Measurements from ENCODE around the gene PIP4K2C. TPM values are rescaled to one million over a fixed set of nuclear protein-coding genes. Genes with fewer than 3 reads are reported as not detected.

The PIP4K2C gene
- total RNA-seq, 2 donors from 2014 or later: 25.9 to 35.7 TPM

DNA sequence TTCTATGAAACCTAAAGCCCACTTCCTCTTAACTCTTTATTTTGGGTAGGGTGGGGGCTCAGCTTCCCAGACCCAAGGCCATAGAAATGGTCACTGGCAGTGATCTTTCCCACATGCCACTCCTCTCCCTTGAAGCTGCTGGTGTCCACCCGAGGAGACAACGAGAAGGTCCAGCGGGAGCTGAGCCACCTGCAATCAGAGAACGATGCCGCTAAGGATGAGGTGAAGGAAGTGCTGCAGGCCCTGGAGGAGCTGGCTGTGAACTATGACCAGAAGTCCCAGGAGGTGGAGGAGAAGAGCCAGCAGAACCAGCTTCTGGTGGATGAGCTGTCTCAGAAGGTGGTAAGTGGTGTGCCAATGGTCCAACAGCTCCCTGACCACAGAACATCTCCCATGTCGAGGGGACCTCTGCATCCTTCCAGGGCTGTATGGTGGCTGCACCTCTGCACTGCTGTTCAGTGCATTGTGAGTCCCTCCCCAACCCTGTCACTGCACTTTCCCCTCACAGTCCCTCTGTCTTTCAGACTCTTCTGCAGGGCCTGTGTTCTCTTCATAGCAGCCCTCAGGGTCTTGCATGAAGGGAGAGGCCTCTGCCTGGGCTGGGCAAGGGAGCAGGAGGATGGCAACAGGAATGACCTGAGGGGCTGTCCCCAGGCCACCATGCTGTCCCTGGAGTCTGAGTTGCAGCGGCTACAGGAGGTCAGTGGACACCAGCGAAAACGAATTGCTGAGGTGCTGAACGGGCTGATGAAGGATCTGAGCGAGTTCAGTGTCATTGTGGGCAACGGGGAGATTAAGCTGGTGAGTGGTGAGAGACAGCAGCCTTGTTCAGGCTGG is 18.8 kb upstream of the PIP4K2C start:
- H3K36me3 Mint-ChIP-seq: no peaks in the 10 kb centered on the region
- ATAC-seq: no peak

GRCh38 chr12:57574795-57575194 is 16.2 kb upstream of the PIP4K2C start:
- peaks cover 0 to 8% of the 10 kb centered on the region in 2 donors for H3K27me3 Mint-ChIP-seq
- ATAC-seq (no peak), DNase-seq (ENCODE audit: low spot score) (no peak)
- H3K9me3 Mint-ChIP-seq: no peaks in the 10 kb centered on the region
- H3K36me3 Mint-ChIP-seq: no peaks in the 10 kb centered on the region
- H3K4me3 Mint-ChIP-seq: no peak overlapping the region
- no peak overlapping the region for H3K27ac Mint-ChIP-seq
- H3K4me1 Mint-ChIP-seq (ENCODE audit: low read depth in 2 of 2): no peaks in the 10 kb centered on the region

More for the DNA sequence above, 18.8 kb upstream of the PIP4K2C start:
- Mint-ChIP-seq H3K27ac (no peak overlapping the region), H3K9me3 (no peaks in the 10 kb centered on the region), H3K27me3 (peaks cover 0 to 13% of the 10 kb centered on the region in 2 donors), H3K4me3 (no peak overlapping the region), H3K4me1 (ENCODE audit: low read depth in 2 of 2) (no peaks in the 10 kb centered on the region)
- DNase-seq (ENCODE audit: low spot score): no peak

GRCh38 chr12:57575771-57576612 is 15.0 kb upstream of the PIP4K2C start:
- H3K27me3 Mint-ChIP-seq: peaks cover 0 to 7% of the 10 kb centered on the region in 2 donors
- H3K4me1 Mint-ChIP-seq (ENCODE audit: low read depth in 2 of 2): no peaks in the 10 kb centered on the region
- DNase-seq (ENCODE audit: low spot score): no peak

DNA sequence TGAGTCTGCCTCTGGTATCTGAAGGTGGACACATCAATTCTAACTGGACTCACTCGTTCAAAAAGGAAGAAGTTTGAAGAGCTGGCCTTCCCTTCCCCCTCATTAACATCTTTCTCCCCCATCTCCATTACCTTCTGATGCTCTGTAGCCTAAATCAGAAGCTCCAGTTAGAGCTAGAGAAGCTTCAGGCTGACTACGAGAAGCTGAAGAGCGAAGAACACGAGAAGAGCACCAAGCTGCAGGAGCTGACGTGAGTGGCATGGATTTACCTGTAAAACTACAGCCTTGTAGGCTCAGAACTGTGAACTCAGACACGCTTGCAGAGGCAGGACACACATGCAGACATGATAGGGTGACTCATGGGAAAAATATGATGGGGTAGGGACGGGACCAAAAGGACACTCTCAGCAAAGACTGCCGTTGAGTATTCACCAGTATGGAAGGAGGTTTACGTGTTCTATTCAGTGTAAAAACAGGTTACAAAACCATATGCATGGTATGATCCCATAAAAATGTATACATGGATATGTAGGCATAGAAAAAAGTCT is 14.3 kb upstream of the PIP4K2C start:
- no peak for ATAC-seq
- H3K9me3 Mint-ChIP-seq: no peaks in the 10 kb centered on the region
- peaks cover 0 to 6% of the 10 kb centered on the region in 2 donors for H3K27me3 Mint-ChIP-seq
- no peaks in the 10 kb centered on the region for H3K36me3 Mint-ChIP-seq
- H3K27ac Mint-ChIP-seq: no peak overlapping the region
- no peak for DNase-seq (ENCODE audit: low spot score)
- no peak overlapping the region for H3K4me3 Mint-ChIP-seq
- H3K4me1 Mint-ChIP-seq (ENCODE audit: low read depth in 2 of 2): no peaks in the 10 kb centered on the region

More at GRCh38 chr12:57575771-57576612, 15.0 kb upstream of the PIP4K2C start:
- no peaks in the 10 kb centered on the region for H3K36me3 Mint-ChIP-seq
- H3K4me3 Mint-ChIP-seq: no peak overlapping the region
- no peaks in the 10 kb centered on the region for H3K9me3 Mint-ChIP-seq
- H3K27ac Mint-ChIP-seq: no peak overlapping the region
- peak in 1 of 2 donors; percentile 32 for ATAC-seq

GRCh38 chr12:57577981-57578758 is 12.8 kb upstream of the PIP4K2C start:
- Mint-ChIP-seq H3K9me3 (no peaks in the 10 kb centered on the region), H3K27ac (no peak overlapping the region), H3K4me3 (no peak overlapping the region), H3K27me3 (peaks cover 3 to 8% of the 10 kb centered on the region in 2 donors), H3K4me1 (ENCODE audit: low read depth in 2 of 2) (peaks cover 1 to 2% of the 10 kb centered on the region in 2 donors), H3K36me3 (no peaks in the 10 kb centered on the region)
- DNase-seq (ENCODE audit: low spot score) (no peak), ATAC-seq (no peak)

GRCh38 chr12:57579011-57579410 is 12.0 kb upstream of the PIP4K2C start:
- H3K27ac Mint-ChIP-seq: no peak overlapping the region
- no peak overlapping the region for H3K4me3 Mint-ChIP-seq
- H3K4me1 Mint-ChIP-seq (ENCODE audit: low read depth in 2 of 2): peaks cover 5 to 6% of the 10 kb centered on the region in 2 donors
- no peaks in the 10 kb centered on the region for H3K9me3 Mint-ChIP-seq
- no peaks in the 10 kb centered on the region for H3K36me3 Mint-ChIP-seq
- ATAC-seq (no peak), DNase-seq (ENCODE audit: low spot score) (no peak)
- H3K27me3 Mint-ChIP-seq: peaks cover 7 to 11% of the 10 kb centered on the region in 2 donors

GRCh38 chr12:57579677-57580465 is 11.1 kb upstream of the PIP4K2C start:
- Mint-ChIP-seq H3K4me3 (no peak overlapping the region), H3K36me3 (no peaks in the 10 kb centered on the region), H3K4me1 (ENCODE audit: low read depth in 2 of 2) (peaks cover 5 to 6% of the 10 kb centered on the region in 2 donors), H3K27ac (no peak overlapping the region), H3K27me3 (peaks cover 7 to 11% of the 10 kb centered on the region in 2 donors), H3K9me3 (no peaks in the 10 kb centered on the region)
- DNase-seq (ENCODE audit: low spot score): no peak
- no peak for ATAC-seq

DNA sequence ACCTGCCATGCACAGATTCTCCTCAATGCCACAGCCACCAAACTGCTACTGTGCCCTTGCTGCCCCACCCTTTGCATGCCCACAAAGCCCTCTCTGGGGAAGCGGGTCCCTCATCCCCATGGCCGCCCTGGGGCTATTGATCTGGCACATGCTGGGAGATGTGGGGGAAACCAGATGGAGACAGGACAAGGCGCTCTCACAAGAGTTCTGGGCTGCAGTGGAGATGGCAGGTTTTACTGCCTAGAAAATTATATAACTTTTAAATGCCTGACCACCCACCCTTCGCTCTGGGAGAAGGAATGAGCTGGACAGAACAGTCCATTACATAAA is 10.6 kb upstream of the PIP4K2C start:
- Mint-ChIP-seq H3K4me1 (ENCODE audit: low read depth in 2 of 2) (peaks cover 5 to 6% of the 10 kb centered on the region in 2 donors), H3K36me3 (no peaks in the 10 kb centered on the region), H3K27ac (no peak overlapping the region), H3K27me3 (peaks cover 7 to 10% of the 10 kb centered on the region in 2 donors), H3K9me3 (no peaks in the 10 kb centered on the region), H3K4me3 (no peak overlapping the region)
- DNase-seq (ENCODE audit: low spot score): no peak
- no peak for ATAC-seq

GRCh38 chr12:57581802-57582201 is 9.2 kb upstream of the PIP4K2C start:
- H3K9me3 Mint-ChIP-seq: no peaks in the 10 kb centered on the region
- H3K27me3 Mint-ChIP-seq: peaks cover 5 to 7% of the 10 kb centered on the region in 2 donors
- no peak overlapping the region for H3K4me3 Mint-ChIP-seq
- DNase-seq (ENCODE audit: low spot score) (no peak), ATAC-seq (no peak)
- H3K4me1 Mint-ChIP-seq (ENCODE audit: low read depth in 2 of 2): peaks cover 5 to 6% of the 10 kb centered on the region in 2 donors
- no peak overlapping the region for H3K27ac Mint-ChIP-seq
- no peaks in the 10 kb centered on the region for H3K36me3 Mint-ChIP-seq

- Mint-ChIP-seq H3K9me3 (no peaks in the 10 kb centered on the region), H3K36me3 (no peaks in the 10 kb centered on the region), H3K27ac (no peak overlapping the region), H3K4me1 (ENCODE audit: low read depth in 2 of 2) (peaks cover 5 to 6% of the 10 kb centered on the region in 2 donors), H3K4me3 (no peak overlapping the region), H3K27me3 (peaks cover 5 to 7% of the 10 kb centered on the region in 2 donors)
- ATAC-seq (no peak), DNase-seq (ENCODE audit: low spot score) (no peak)
These were observed 8.6 kb upstream of the PIP4K2C start for GRCh38 chr12:57582440-57582839.

DNA sequence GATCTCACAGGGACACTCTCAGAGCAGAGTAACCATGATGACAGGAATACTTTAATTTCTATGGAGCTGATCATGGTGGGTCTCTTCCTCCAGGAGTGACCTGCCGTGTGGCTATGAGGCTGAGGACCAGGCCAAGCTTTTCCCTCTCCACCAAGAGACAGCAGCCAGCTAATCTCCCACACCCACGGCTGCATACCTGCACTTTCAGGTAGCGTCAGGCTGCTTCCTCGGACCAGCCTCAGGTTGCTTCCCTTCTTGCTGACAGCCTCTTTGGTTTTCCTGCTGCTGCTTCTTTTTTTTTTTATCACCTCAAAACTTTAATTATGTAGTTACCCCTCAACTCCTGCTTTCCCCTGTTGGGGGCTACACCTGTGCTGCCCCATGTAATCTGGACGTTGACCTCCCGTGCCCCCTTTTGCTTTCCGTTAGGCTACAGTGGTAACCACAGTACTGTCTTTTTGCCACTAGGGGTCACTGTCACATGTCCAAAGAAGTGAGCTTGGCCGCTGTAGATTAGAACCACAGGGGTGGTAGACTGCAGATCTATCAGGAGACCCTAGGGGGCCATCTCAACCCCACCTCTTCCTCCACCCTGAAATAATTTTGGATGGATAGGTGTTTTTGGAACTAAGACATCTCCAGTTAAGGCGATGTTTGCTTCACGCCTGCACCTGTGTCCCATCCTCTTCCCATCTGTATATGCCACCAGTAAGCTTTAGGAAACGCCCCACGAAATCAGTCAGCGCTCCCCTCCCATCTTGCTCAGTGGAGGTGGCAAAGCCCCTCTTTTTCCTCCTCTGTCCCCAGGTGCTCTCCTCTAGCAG is 7.8 kb upstream of the PIP4K2C start:
- peaks cover 5 to 7% of the 10 kb centered on the region in 2 donors for H3K27me3 Mint-ChIP-seq
- H3K4me1 Mint-ChIP-seq (ENCODE audit: low read depth in 2 of 2): peaks cover 5 to 6% of the 10 kb centered on the region in 2 donors
- DNase-seq (ENCODE audit: low spot score) (peak; percentile 81), ATAC-seq (peak; percentile 95)
- H3K36me3 Mint-ChIP-seq: no peaks in the 10 kb centered on the region
- no peaks in the 10 kb centered on the region for H3K9me3 Mint-ChIP-seq
- H3K4me3 Mint-ChIP-seq: no peak overlapping the region
- H3K27ac Mint-ChIP-seq: no peak overlapping the region

- no peaks in the 10 kb centered on the region for H3K9me3 Mint-ChIP-seq
- DNase-seq (ENCODE audit: low spot score) (no peak), ATAC-seq (no peak)
- peaks cover 5 to 7% of the 10 kb centered on the region in 2 donors for H3K27me3 Mint-ChIP-seq
- no peak overlapping the region for H3K4me3 Mint-ChIP-seq
- H3K36me3 Mint-ChIP-seq: no peaks in the 10 kb centered on the region
- peaks cover 5 to 6% of the 10 kb centered on the region in 2 donors for H3K4me1 Mint-ChIP-seq (ENCODE audit: low read depth in 2 of 2)
- no peak overlapping the region for H3K27ac Mint-ChIP-seq
These were observed 6.9 kb upstream of the PIP4K2C start for GRCh38 chr12:57584050-57584449.

Data from natural killer cell treated with Interleukin-12 subunit alpha and Interleukin-12 subunit beta and Interleukin-15 and Interleukin-18, amount 100 ng/mL, for 72 hours (primary cell).